ENCODE data around the gene MYCBP2.

The MYCBP2 gene

DNA sequence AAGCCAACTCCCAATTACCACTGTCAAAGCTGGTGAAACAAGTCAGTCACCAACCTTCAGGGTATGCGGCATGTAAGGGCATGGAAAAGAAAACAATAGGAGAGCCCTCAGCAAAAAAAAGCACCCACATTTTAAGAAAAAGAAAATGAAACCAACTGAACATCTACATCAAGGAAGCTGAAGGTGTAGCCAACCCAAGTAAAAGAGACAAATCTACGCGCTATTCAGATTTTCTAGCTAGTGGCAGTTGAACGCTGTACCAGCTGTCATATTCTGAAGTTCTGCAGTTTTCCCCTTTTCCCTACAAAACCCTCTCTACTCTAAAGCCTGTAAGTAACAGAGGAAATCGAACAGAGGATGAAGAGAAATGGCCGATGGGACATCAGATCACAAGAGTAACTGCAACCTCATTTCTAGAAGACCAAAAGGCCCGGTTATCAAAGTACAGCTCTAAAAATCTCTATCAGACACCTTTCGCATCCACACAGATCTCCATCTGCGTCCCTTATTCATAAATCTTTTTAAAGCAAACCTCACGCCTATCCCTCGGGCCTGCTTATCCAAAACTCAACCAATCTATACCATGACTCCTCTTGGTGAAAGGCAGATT lies 1.4 kb downstream of the MYCBP2 start:
- peak overlapping the region; percentile 94 for H3K9ac ChIP-seq (ENCODE audit: low read length)
- H3K27ac ChIP-seq (ENCODE audit: low read depth, low read length), result peak overlapping the region; percentile 76
- H3K27me3 ChIP-seq (ENCODE audit: low read length), result no peaks in the 10 kb centered on the region
- peak overlapping the region; percentile 76 for H3K4me2 ChIP-seq (ENCODE audit: low read depth, low read length, poor library complexity, severe bottlenecking)
- peaks cover 63% of the 10 kb centered on the region for H3K79me2 ChIP-seq (ENCODE audit: insufficient read depth, low read length)
- no peak overlapping the region for H2AFZ ChIP-seq (ENCODE audit: low read depth, low read length, severe bottlenecking)
- peak overlapping the region; percentile 90 for H3K4me3 ChIP-seq (ENCODE audit: insufficient read depth, low read length, poor library complexity, severe bottlenecking)
- H3K36me3 ChIP-seq (ENCODE audit: low read length), result no peaks in the 10 kb centered on the region; the same call in 1 of the 2 replicates
- H4K20me1 ChIP-seq (ENCODE audit: low read depth, low read length), result peaks cover 46% of the 10 kb centered on the region
- no peak for TF ChIP-seq EZH2phosphoT487 (conservative IDR thresholded peaks at IDR 0.05; ENCODE audit: low read length)
- TF ChIP-seq, protein P1, sequence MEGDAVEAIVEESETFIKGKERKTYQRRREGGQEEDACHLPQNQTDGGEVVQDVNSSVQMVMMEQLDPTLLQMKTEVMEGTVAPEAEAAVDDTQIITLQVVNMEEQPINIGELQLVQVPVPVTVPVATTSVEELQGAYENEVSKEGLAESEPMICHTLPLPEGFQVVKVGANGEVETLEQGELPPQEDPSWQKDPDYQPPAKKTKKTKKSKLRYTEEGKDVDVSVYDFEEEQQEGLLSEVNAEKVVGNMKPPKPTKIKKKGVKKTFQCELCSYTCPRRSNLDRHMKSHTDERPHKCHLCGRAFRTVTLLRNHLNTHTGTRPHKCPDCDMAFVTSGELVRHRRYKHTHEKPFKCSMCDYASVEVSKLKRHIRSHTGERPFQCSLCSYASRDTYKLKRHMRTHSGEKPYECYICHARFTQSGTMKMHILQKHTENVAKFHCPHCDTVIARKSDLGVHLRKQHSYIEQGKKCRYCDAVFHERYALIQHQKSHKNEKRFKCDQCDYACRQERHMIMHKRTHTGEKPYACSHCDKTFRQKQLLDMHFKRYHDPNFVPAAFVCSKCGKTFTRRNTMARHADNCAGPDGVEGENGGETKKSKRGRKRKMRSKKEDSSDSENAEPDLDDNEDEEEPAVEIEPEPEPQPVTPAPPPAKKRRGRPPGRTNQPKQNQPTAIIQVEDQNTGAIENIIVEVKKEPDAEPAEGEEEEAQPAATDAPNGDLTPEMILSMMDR (IDR thresholded peaks at IDR 0.05; ENCODE audit: insufficient read depth, low read length, poor library complexity, severe bottlenecking), result no peak
- peaks cover 29% of the 10 kb centered on the region for H3F3A ChIP-seq (ENCODE audit: insufficient read depth)
- H3K9me3 ChIP-seq (ENCODE audit: insufficient read depth, low read length), result no peaks in the 10 kb centered on the region
- H3K9me2 ChIP-seq (replicated peaks; ENCODE audit: insufficient read depth, low read length), result no peaks in the 10 kb centered on the region

DNA sequence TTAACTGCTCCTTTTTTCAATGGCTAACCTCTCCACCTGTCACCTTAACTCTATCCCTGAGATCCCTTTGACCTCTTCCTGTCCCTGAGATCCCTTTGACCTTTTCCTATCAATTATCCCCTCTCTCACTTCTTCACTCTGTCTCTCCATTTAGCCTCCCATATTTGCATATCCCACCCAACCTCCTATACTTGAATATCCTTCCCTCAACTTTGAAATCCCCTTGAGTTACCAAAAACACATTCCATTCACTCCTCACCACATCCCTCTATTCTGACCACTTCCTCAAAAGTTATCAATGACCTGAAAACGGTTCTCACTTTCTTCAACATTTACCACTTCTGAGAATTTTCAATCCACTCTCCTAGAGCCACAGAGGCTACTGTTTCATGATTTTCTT lies 3.0 kb downstream of the MYCBP2 start:
- Histone ChIP-seq H4K20me1 (ENCODE audit: low read depth, low read length) (peaks cover 54% of the 10 kb centered on the region), H3K27ac (ENCODE audit: low read depth, low read length) (no peak overlapping the region), H3F3A (ENCODE audit: insufficient read depth) (peaks cover 15% of the 10 kb centered on the region), H3K27me3 (ENCODE audit: low read length) (no peaks in the 10 kb centered on the region), H3K36me3 (ENCODE audit: low read length) (no peaks in the 10 kb centered on the region; the same call in 1 of the 2 replicates), H3K4me3 (ENCODE audit: insufficient read depth, low read length, poor library complexity, severe bottlenecking) (peak overlapping the region; percentile 90), H3K9ac (ENCODE audit: low read length) (peak overlapping the region; percentile 94), H3K4me2 (ENCODE audit: low read depth, low read length, poor library complexity, severe bottlenecking) (peak overlapping the region; percentile 76), H3K9me3 (ENCODE audit: insufficient read depth, low read length) (no peaks in the 10 kb centered on the region), H2AFZ (ENCODE audit: low read depth, low read length, severe bottlenecking) (no peak overlapping the region), H3K79me2 (ENCODE audit: insufficient read depth, low read length) (peaks cover 80% of the 10 kb centered on the region), H3K9me2 (replicated peaks; ENCODE audit: insufficient read depth, low read length) (no peaks in the 10 kb centered on the region)
- no peak for TF ChIP-seq EZH2phosphoT487 (conservative IDR thresholded peaks at IDR 0.05; ENCODE audit: low read length)
- TF ChIP-seq, protein P1 (IDR thresholded peaks at IDR 0.05; ENCODE audit: insufficient read depth, low read length, poor library complexity, severe bottlenecking), result no peak

DNA sequence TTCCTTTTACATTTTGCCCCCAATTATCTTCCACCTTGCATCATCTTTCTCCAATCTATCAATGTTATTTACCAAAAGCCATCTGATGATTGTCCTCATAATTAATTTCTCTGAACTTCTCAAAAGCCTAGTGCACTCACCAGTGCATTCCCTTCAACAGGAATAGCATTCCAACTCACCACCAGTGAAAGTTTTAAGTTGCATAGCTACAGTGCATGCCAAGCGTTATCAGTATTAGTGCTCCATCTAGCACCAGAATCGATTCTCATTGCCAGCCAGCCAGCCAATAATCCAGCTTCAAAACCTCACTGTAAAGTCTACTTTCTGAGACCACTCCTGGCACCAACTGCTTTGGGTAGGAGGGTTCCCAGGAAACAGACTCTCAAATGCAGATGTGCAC lies 7.4 kb downstream of the MYCBP2 start:
- H4K20me1 ChIP-seq (ENCODE audit: low read depth, low read length), result peaks cover 70% of the 10 kb centered on the region
- no peak overlapping the region for H3K4me3 ChIP-seq (ENCODE audit: insufficient read depth, low read length, poor library complexity, severe bottlenecking)
- H3K36me3 ChIP-seq (ENCODE audit: low read length), result no peaks in the 10 kb centered on the region; the same call in 1 of the 2 replicates
- H3K9ac ChIP-seq (ENCODE audit: low read length), result no peak overlapping the region
- peaks cover 99% of the 10 kb centered on the region for H3K79me2 ChIP-seq (ENCODE audit: insufficient read depth, low read length)
- H3K9me3 ChIP-seq (ENCODE audit: insufficient read depth, low read length), result no peaks in the 10 kb centered on the region
- H3K27me3 ChIP-seq (ENCODE audit: low read length), result no peaks in the 10 kb centered on the region
- no peak overlapping the region for H2AFZ ChIP-seq (ENCODE audit: low read depth, low read length, severe bottlenecking)
- no peak overlapping the region for H3K4me2 ChIP-seq (ENCODE audit: low read depth, low read length, poor library complexity, severe bottlenecking)
- TF ChIP-seq, protein P1 (IDR thresholded peaks at IDR 0.05; ENCODE audit: insufficient read depth, low read length, poor library complexity, severe bottlenecking), result no peak
- TF ChIP-seq EZH2phosphoT487 (conservative IDR thresholded peaks at IDR 0.05; ENCODE audit: low read length), result no peak
- no peak overlapping the region for H3K27ac ChIP-seq (ENCODE audit: low read depth, low read length)
- H3F3A ChIP-seq (ENCODE audit: insufficient read depth), result peaks cover 7% of the 10 kb centered on the region; the same call in 1 of the 2 replicates
- H3K9me2 ChIP-seq (replicated peaks; ENCODE audit: insufficient read depth, low read length), result no peaks in the 10 kb centered on the region
